NCI-H2107 treated with DMSO at 0.1 percent for 48 hours (cell line): ENCODE results near the gene ZC3H18.
"Not testable (repeated sequence)": the region's sequence is repeated elsewhere in the genome, so short reads cannot be mapped to it uniquely, and the experiment has no call there.

ENCODE experiments used
- DNase-seq: peaks from one replicate; lab custom pipeline; 2025; ENCODE audit not compliant: unreplicated experiment; lab: John Stamatoyannopoulos, UW

ZC3H18 gene

GRCh38 chr16:88600539-88600896 is 30.3 kb downstream of the ZC3H18 start:
- no peak for DNase-seq

GRCh38 chr16:88601313-88602036 is 31.3 kb downstream of the ZC3H18 start:
- peak; percentile 53 for DNase-seq

GRCh38 chr16:88602091-88602490 is 31.9 kb downstream of the ZC3H18 start:
- no peak for DNase-seq

- no peak for DNase-seq
Observed at GRCh38 chr16:88605186-88606147, 35.3 kb downstream of the ZC3H18 start.

GRCh38 chr16:88606148-88606757 is 36.0 kb downstream of the ZC3H18 start:
- no peak for DNase-seq

- DNase-seq: no peak
Observed at GRCh38 chr16:88608076-88608475, 37.9 kb downstream of the ZC3H18 start.

GRCh38 chr16:88609426-88609825 is 39.2 kb downstream of the ZC3H18 start:
- DNase-seq: not testable (repeated sequence)

GRCh38 chr16:88610080-88610479 is 39.9 kb downstream of the ZC3H18 start:
- DNase-seq: no peak

GRCh38 chr16:88610909-88611812 is 41.0 kb downstream of the ZC3H18 start:
- no peak for DNase-seq

- DNase-seq: no peak
Observed at GRCh38 chr16:88613293-88613692, 43.1 kb downstream of the ZC3H18 start.

GRCh38 chr16:88613911-88614817 is 44.0 kb downstream of the ZC3H18 start:
- no peak for DNase-seq

GRCh38 chr16:88614818-88615580 is 44.8 kb downstream of the ZC3H18 start:
- no peak for DNase-seq

- no peak for DNase-seq
Observed at GRCh38 chr16:88616320-88616719, 46.1 kb downstream of the ZC3H18 start.

GRCh38 chr16:88616736-88617135 is 46.5 kb downstream of the ZC3H18 start:
- DNase-seq: no peak

GRCh38 chr16:88617268-88618031 is 47.2 kb downstream of the ZC3H18 start:
- peak; percentile 63 for DNase-seq

- DNase-seq: no peak
Observed at GRCh38 chr16:88618182-88618955, 48.2 kb downstream of the ZC3H18 start.

- no peak for DNase-seq
Observed at GRCh38 chr16:88618956-88619667, 48.9 kb downstream of the ZC3H18 start.
